ENCODE measurements around the gene OR4X2.
"Not testable (repeated sequence)": the region's sequence is repeated elsewhere in the genome, so short reads cannot be mapped to it uniquely, and the experiment has no call there.

Gene OR4X2

GRCh38 chr11:48244804-48245203 is at the start of gene OR4X2:
Gene OR4X2, plus strand, starts transcription at chr11:48245104. Its CDS starts 0 bp downstream, at chr11:48245104.
- Histone ChIP-seq H3K27me3 (ENCODE audit: low read depth, low read length) (no peaks in the 10 kb centered on the region), H3K9me3 (ENCODE audit: control insufficient read depth in 1 of 2, low read length in 2 of 2) (peaks cover 0 to 15% of the 10 kb centered on the region in 2 donors), H3K36me3 (ENCODE audit: control insufficient read depth in 1 of 2, insufficient read depth in 2 of 2, low read length in 2 of 2) (no peaks in the 10 kb centered on the region), H3K4me1 (ENCODE audit: control insufficient read depth in 1 of 2, insufficient read depth in 2 of 2, low read length in 2 of 2) (no peaks in the 10 kb centered on the region), H3K27ac (ENCODE audit: low read length) (no peak within 1 kb of the TSS), H3K4me3 (ENCODE audit: low read depth in 1 of 2, low read length in 2 of 2) (no peak within 1 kb of the TSS)

- Histone ChIP-seq H3K4me1 (ENCODE audit: control insufficient read depth in 1 of 2, insufficient read depth in 2 of 2, low read length in 2 of 2) (no peaks in the 10 kb centered on the region), H3K9me3 (ENCODE audit: control insufficient read depth in 1 of 2, low read length in 2 of 2) (no peaks in the 10 kb centered on the region), H3K27ac (ENCODE audit: low read length) (no peak overlapping the region), H3K27me3 (ENCODE audit: low read depth, low read length) (no peaks in the 10 kb centered on the region), H3K36me3 (ENCODE audit: control insufficient read depth in 1 of 2, insufficient read depth in 2 of 2, low read length in 2 of 2) (no peaks in the 10 kb centered on the region), H3K4me3 (ENCODE audit: low read depth in 1 of 2, low read length in 2 of 2) (no peak overlapping the region)
Observed at GRCh38 chr11:48207881-48208280, 37.0 kb upstream of the OR4X2 start.

GRCh38 chr11:48210052-48210451 is 34.9 kb upstream of the OR4X2 start:
- no peak overlapping the region for H3K27ac ChIP-seq (ENCODE audit: low read length)
- H3K27me3 ChIP-seq (ENCODE audit: low read depth, low read length), result no peaks in the 10 kb centered on the region
- H3K36me3 ChIP-seq (ENCODE audit: control insufficient read depth in 1 of 2, insufficient read depth in 2 of 2, low read length in 2 of 2), result no peaks in the 10 kb centered on the region
- no peaks in the 10 kb centered on the region for H3K4me1 ChIP-seq (ENCODE audit: control insufficient read depth in 1 of 2, insufficient read depth in 2 of 2, low read length in 2 of 2)
- H3K9me3 ChIP-seq (ENCODE audit: control insufficient read depth in 1 of 2, low read length in 2 of 2), result no peaks in the 10 kb centered on the region
- no peak overlapping the region for H3K4me3 ChIP-seq (ENCODE audit: low read depth in 1 of 2, low read length in 2 of 2)

GRCh38 chr11:48216510-48216909 is 28.4 kb upstream of the OR4X2 start, which contains the start of gene OR4B1:
Gene OR4B1, plus strand, starts transcription at chr11:48216810. Its CDS starts 0 bp downstream, at chr11:48216810.
- Histone ChIP-seq H3K4me3 (ENCODE audit: low read depth in 1 of 2, low read length in 2 of 2) (no peak within 1 kb of the TSS), H3K36me3 (ENCODE audit: control insufficient read depth in 1 of 2, insufficient read depth in 2 of 2, low read length in 2 of 2) (no peaks in the 10 kb centered on the region), H3K9me3 (ENCODE audit: control insufficient read depth in 1 of 2, low read length in 2 of 2) (no peaks in the 10 kb centered on the region), H3K27ac (ENCODE audit: low read length) (no peak within 1 kb of the TSS), H3K27me3 (ENCODE audit: low read depth, low read length) (no peaks in the 10 kb centered on the region), H3K4me1 (ENCODE audit: control insufficient read depth in 1 of 2, insufficient read depth in 2 of 2, low read length in 2 of 2) (no peaks in the 10 kb centered on the region)

- Histone ChIP-seq H3K4me3 (ENCODE audit: low read depth in 1 of 2, low read length in 2 of 2) (peak overlapping the region in 1 of 2 donors; percentile 19), H3K27me3 (ENCODE audit: low read depth, low read length) (no peaks in the 10 kb centered on the region), H3K27ac (ENCODE audit: low read length) (no peak overlapping the region), H3K4me1 (ENCODE audit: control insufficient read depth in 1 of 2, insufficient read depth in 2 of 2, low read length in 2 of 2) (no peaks in the 10 kb centered on the region), H3K9me3 (ENCODE audit: control insufficient read depth in 1 of 2, low read length in 2 of 2) (peaks cover 0 to 8% of the 10 kb centered on the region in 2 donors), H3K36me3 (ENCODE audit: control insufficient read depth in 1 of 2, insufficient read depth in 2 of 2, low read length in 2 of 2) (no peaks in the 10 kb centered on the region)
Observed at GRCh38 chr11:48228761-48229160, 16.1 kb upstream of the OR4X2 start.

GRCh38 chr11:48230057-48230456 is 14.8 kb upstream of the OR4X2 start:
- not testable (repeated sequence) for H3K27me3 ChIP-seq (ENCODE audit: low read depth, low read length); H3K4me1 ChIP-seq (ENCODE audit: control insufficient read depth in 1 of 2, insufficient read depth in 2 of 2, low read length in 2 of 2); H3K27ac ChIP-seq (ENCODE audit: low read length); H3K4me3 ChIP-seq (ENCODE audit: low read depth in 1 of 2, low read length in 2 of 2); H3K9me3 ChIP-seq (ENCODE audit: control insufficient read depth in 1 of 2, low read length in 2 of 2); H3K36me3 ChIP-seq (ENCODE audit: control insufficient read depth in 1 of 2, insufficient read depth in 2 of 2, low read length in 2 of 2)

- Histone ChIP-seq H3K27ac (ENCODE audit: low read length) (no peak overlapping the region), H3K4me1 (ENCODE audit: control insufficient read depth in 1 of 2, insufficient read depth in 2 of 2, low read length in 2 of 2) (no peaks in the 10 kb centered on the region), H3K9me3 (ENCODE audit: control insufficient read depth in 1 of 2, low read length in 2 of 2) (peaks cover 0 to 4% of the 10 kb centered on the region in 2 donors), H3K36me3 (ENCODE audit: control insufficient read depth in 1 of 2, insufficient read depth in 2 of 2, low read length in 2 of 2) (no peaks in the 10 kb centered on the region), H3K4me3 (ENCODE audit: low read depth in 1 of 2, low read length in 2 of 2) (no peak overlapping the region), H3K27me3 (ENCODE audit: low read depth, low read length) (no peaks in the 10 kb centered on the region)
Observed at GRCh38 chr11:48237727-48238126, 7.2 kb upstream of the OR4X2 start.

GRCh38 chr11:48242501-48242900 is 2.4 kb upstream of the OR4X2 start:
- Histone ChIP-seq H3K27ac (ENCODE audit: low read length) (no peak overlapping the region), H3K36me3 (ENCODE audit: control insufficient read depth in 1 of 2, insufficient read depth in 2 of 2, low read length in 2 of 2) (no peaks in the 10 kb centered on the region), H3K27me3 (ENCODE audit: low read depth, low read length) (no peaks in the 10 kb centered on the region), H3K4me3 (ENCODE audit: low read depth in 1 of 2, low read length in 2 of 2) (no peak overlapping the region), H3K9me3 (ENCODE audit: control insufficient read depth in 1 of 2, low read length in 2 of 2) (peaks cover 0 to 9% of the 10 kb centered on the region in 2 donors), H3K4me1 (ENCODE audit: control insufficient read depth in 1 of 2, insufficient read depth in 2 of 2, low read length in 2 of 2) (no peaks in the 10 kb centered on the region)

- no peaks in the 10 kb centered on the region for H3K36me3 ChIP-seq (ENCODE audit: control insufficient read depth in 1 of 2, insufficient read depth in 2 of 2, low read length in 2 of 2)
- H3K9me3 ChIP-seq (ENCODE audit: control insufficient read depth in 1 of 2, low read length in 2 of 2), result peaks cover 0 to 18% of the 10 kb centered on the region in 2 donors
- H3K27me3 ChIP-seq (ENCODE audit: low read depth, low read length), result no peaks in the 10 kb centered on the region
- no peak overlapping the region for H3K4me3 ChIP-seq (ENCODE audit: low read depth in 1 of 2, low read length in 2 of 2)
- no peaks in the 10 kb centered on the region for H3K4me1 ChIP-seq (ENCODE audit: control insufficient read depth in 1 of 2, insufficient read depth in 2 of 2, low read length in 2 of 2)
- no peak overlapping the region for H3K27ac ChIP-seq (ENCODE audit: low read length)
Observed at GRCh38 chr11:48248902-48249301, 4.0 kb downstream of the OR4X2 start.

GRCh38 chr11:48261600-48261999 is 16.7 kb downstream of the OR4X2 start:
- no peak overlapping the region for H3K4me3 ChIP-seq (ENCODE audit: low read depth in 1 of 2, low read length in 2 of 2)
- H3K27me3 ChIP-seq (ENCODE audit: low read depth, low read length), result no peaks in the 10 kb centered on the region
- no peaks in the 10 kb centered on the region for H3K4me1 ChIP-seq (ENCODE audit: control insufficient read depth in 1 of 2, insufficient read depth in 2 of 2, low read length in 2 of 2)
- H3K36me3 ChIP-seq (ENCODE audit: control insufficient read depth in 1 of 2, insufficient read depth in 2 of 2, low read length in 2 of 2), result no peaks in the 10 kb centered on the region
- H3K9me3 ChIP-seq (ENCODE audit: control insufficient read depth in 1 of 2, low read length in 2 of 2), result no peaks in the 10 kb centered on the region
- H3K27ac ChIP-seq (ENCODE audit: low read length), result no peak overlapping the region

GRCh38 chr11:48263423-48263911 is 18.6 kb downstream of the OR4X2 start, which contains the start of gene OR4X1:
Gene OR4X1, plus strand, starts transcription at chr11:48263861. Its CDS starts 0 bp downstream, at chr11:48263861.
- no peaks in the 10 kb centered on the region for H3K9me3 ChIP-seq (ENCODE audit: control insufficient read depth in 1 of 2, low read length in 2 of 2)
- no peak within 1 kb of the TSS for H3K4me3 ChIP-seq (ENCODE audit: low read depth in 1 of 2, low read length in 2 of 2)
- no peaks in the 10 kb centered on the region for H3K4me1 ChIP-seq (ENCODE audit: control insufficient read depth in 1 of 2, insufficient read depth in 2 of 2, low read length in 2 of 2)
- no peaks in the 10 kb centered on the region for H3K27me3 ChIP-seq (ENCODE audit: low read depth, low read length)
- no peak within 1 kb of the TSS for H3K27ac ChIP-seq (ENCODE audit: low read length)
- H3K36me3 ChIP-seq (ENCODE audit: control insufficient read depth in 1 of 2, insufficient read depth in 2 of 2, low read length in 2 of 2), result no peaks in the 10 kb centered on the region

- H3K27ac ChIP-seq (ENCODE audit: low read length), result no peak overlapping the region
- no peaks in the 10 kb centered on the region for H3K36me3 ChIP-seq (ENCODE audit: control insufficient read depth in 1 of 2, insufficient read depth in 2 of 2, low read length in 2 of 2)
- H3K9me3 ChIP-seq (ENCODE audit: control insufficient read depth in 1 of 2, low read length in 2 of 2), result no peaks in the 10 kb centered on the region
- H3K27me3 ChIP-seq (ENCODE audit: low read depth, low read length), result no peaks in the 10 kb centered on the region
- H3K4me1 ChIP-seq (ENCODE audit: control insufficient read depth in 1 of 2, insufficient read depth in 2 of 2, low read length in 2 of 2), result no peaks in the 10 kb centered on the region
- no peak overlapping the region for H3K4me3 ChIP-seq (ENCODE audit: low read depth in 1 of 2, low read length in 2 of 2)
Observed at GRCh38 chr11:48270621-48271020, 25.7 kb downstream of the OR4X2 start.
